ENCODE results near the gene NR4A1.

DNA sequence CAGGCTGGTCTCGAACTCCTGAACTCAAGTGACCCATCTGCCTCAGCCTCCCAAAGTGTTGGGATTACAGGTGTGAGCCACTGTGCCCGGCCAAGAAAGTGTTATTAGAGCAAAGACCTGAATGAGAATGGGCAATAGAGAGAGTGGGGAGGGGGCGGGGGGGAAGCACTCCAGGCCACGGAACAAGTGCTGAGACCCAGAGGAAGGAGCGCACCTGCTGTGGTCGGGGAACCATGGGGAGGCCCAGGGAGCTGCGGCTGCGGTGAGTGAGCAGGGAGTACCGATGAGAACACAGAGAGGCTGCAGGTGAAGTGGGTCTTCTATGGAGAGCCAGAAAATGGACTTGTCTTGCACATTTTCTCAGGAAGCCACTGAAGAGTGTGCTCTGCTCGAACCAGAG lies 39.0 kb downstream of the NR4A1 start:
- TF ChIP-seq ARNTL (CRISPR knock-in tag; IDR thresholded peaks at IDR 0.05; ENCODE audit: borderline replicate concordance, low read depth) (no peak), ZC3H10 (CRISPR knock-in tag; IDR thresholded peaks at IDR 0.05) (no peak), RARB (CRISPR knock-in tag; IDR thresholded peaks at IDR 0.05) (no peak), TSHZ2 (CRISPR knock-in tag; IDR thresholded peaks at IDR 0.05) (no peak), TOX (CRISPR knock-in tag; IDR thresholded peaks at IDR 0.05; ENCODE audit: borderline replicate concordance) (no peak)
- TF ChIP-seq, protein P1, sequence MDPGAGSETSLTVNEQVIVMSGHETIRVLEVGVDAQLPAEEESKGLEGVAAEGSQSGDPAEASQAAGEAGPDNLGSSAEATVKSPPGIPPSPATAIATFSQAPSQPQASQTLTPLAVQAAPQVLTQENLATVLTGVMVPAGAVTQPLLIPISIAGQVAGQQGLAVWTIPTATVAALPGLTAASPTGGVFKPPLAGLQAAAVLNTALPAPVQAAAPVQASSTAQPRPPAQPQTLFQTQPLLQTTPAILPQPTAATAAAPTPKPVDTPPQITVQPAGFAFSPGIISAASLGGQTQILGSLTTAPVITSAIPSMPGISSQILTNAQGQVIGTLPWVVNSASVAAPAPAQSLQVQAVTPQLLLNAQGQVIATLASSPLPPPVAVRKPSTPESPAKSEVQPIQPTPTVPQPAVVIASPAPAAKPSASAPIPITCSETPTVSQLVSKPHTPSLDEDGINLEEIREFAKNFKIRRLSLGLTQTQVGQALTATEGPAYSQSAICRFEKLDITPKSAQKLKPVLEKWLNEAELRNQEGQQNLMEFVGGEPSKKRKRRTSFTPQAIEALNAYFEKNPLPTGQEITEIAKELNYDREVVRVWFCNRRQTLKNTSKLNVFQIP (CRISPR knock-in tag; IDR thresholded peaks at IDR 0.05; ENCODE audit: borderline replicate concordance, low read depth) = no peak
